HEK293 (cell line): ENCODE results near the gene SMIM38.

Experiments
- HOXC10 ChIP-seq: sonication (generic); formaldehyde crosslinking; IDR thresholded peaks from 2 replicates; pipeline ENCODE4 v1.8.1; 2023; ENCODE audit warnings: mild to moderate bottlenecking, missing genetic modification reagents
- IKZF3 ChIP-seq: fragments of 450-650 bp; IDR thresholded peaks from 2 replicates; pipeline ENCODE4 v1.5.0; 2018; ENCODE audit warnings: missing biosample characterization, mild to moderate bottlenecking, missing genetic modification characterization, moderate library complexity
- TCF7L2 ChIP-seq: IDR thresholded peaks from 2 replicates; pipeline ENCODE4 v1.6.1; 2011; ENCODE audit warnings: low read depth, mild to moderate bottlenecking, inconsistent platforms, low read length, moderate library complexity, borderline replicate concordance
- ZBTB11 ChIP-seq: fragments of 450-650 bp; formaldehyde crosslinking; conservative IDR thresholded peaks from 2 replicates; pipeline ENCODE4 v1.5.1; 2016; ENCODE audit warnings: low read depth, missing biosample characterization, missing genetic modification characterization
- ZNF10 ChIP-seq: fragments of 450-650 bp; formaldehyde crosslinking; IDR thresholded peaks from 2 replicates; pipeline ENCODE4 v1.5.1; 2017; ENCODE audit warnings: missing biosample characterization, missing genetic modification characterization
- ZNF138 ChIP-seq: fragments of 450-650 bp; formaldehyde crosslinking; IDR thresholded peaks from 2 replicates; pipeline ENCODE4 v1.5.1; 2016; ENCODE audit warnings: missing biosample characterization, missing genetic modification characterization, borderline replicate concordance
- ZNF146 ChIP-seq: fragments of 450-650 bp; formaldehyde crosslinking; IDR thresholded peaks from 2 replicates; pipeline ENCODE4 v1.5.1; 2016; ENCODE audit warnings: missing biosample characterization, missing genetic modification characterization
- ZSCAN30 ChIP-seq: fragments of 450-650 bp; IDR thresholded peaks from 2 replicates; pipeline ENCODE4 v1.5.1; 2018; ENCODE audit warnings: missing biosample characterization, mild to moderate bottlenecking, missing genetic modification characterization, moderate library complexity
- TF ChIP-seq, protein P1 (sequence below): fragments of 450-650 bp; formaldehyde crosslinking; IDR thresholded peaks from 2 replicates; pipeline ENCODE4 v1.5.1; 2016; ENCODE audit warnings: missing biosample characterization, missing genetic modification characterization
- TF ChIP-seq, protein P2 (sequence below): fragments of 450-650 bp; formaldehyde crosslinking; IDR thresholded peaks from 2 replicates; pipeline ENCODE4 v1.5.1; 2016; ENCODE audit warnings: missing biosample characterization, missing genetic modification characterization
- TF ChIP-seq, protein P3 (sequence below): fragments of 450-650 bp; formaldehyde crosslinking; IDR thresholded peaks from 2 replicates; pipeline ENCODE4 v1.5.1; 2016; ENCODE audit warnings: missing biosample characterization, missing genetic modification characterization
- TF ChIP-seq, protein P4 (sequence below): fragments of 450-650 bp; formaldehyde crosslinking; IDR thresholded peaks from 2 replicates; pipeline ENCODE4 v1.5.1; 2016; ENCODE audit warnings: missing biosample characterization, missing genetic modification characterization, borderline replicate concordance

- TF ChIP-seq, protein P1, sequence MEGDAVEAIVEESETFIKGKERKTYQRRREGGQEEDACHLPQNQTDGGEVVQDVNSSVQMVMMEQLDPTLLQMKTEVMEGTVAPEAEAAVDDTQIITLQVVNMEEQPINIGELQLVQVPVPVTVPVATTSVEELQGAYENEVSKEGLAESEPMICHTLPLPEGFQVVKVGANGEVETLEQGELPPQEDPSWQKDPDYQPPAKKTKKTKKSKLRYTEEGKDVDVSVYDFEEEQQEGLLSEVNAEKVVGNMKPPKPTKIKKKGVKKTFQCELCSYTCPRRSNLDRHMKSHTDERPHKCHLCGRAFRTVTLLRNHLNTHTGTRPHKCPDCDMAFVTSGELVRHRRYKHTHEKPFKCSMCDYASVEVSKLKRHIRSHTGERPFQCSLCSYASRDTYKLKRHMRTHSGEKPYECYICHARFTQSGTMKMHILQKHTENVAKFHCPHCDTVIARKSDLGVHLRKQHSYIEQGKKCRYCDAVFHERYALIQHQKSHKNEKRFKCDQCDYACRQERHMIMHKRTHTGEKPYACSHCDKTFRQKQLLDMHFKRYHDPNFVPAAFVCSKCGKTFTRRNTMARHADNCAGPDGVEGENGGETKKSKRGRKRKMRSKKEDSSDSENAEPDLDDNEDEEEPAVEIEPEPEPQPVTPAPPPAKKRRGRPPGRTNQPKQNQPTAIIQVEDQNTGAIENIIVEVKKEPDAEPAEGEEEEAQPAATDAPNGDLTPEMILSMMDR (tag by site-specific recombination), result no peak
- TF ChIP-seq, protein P2, sequence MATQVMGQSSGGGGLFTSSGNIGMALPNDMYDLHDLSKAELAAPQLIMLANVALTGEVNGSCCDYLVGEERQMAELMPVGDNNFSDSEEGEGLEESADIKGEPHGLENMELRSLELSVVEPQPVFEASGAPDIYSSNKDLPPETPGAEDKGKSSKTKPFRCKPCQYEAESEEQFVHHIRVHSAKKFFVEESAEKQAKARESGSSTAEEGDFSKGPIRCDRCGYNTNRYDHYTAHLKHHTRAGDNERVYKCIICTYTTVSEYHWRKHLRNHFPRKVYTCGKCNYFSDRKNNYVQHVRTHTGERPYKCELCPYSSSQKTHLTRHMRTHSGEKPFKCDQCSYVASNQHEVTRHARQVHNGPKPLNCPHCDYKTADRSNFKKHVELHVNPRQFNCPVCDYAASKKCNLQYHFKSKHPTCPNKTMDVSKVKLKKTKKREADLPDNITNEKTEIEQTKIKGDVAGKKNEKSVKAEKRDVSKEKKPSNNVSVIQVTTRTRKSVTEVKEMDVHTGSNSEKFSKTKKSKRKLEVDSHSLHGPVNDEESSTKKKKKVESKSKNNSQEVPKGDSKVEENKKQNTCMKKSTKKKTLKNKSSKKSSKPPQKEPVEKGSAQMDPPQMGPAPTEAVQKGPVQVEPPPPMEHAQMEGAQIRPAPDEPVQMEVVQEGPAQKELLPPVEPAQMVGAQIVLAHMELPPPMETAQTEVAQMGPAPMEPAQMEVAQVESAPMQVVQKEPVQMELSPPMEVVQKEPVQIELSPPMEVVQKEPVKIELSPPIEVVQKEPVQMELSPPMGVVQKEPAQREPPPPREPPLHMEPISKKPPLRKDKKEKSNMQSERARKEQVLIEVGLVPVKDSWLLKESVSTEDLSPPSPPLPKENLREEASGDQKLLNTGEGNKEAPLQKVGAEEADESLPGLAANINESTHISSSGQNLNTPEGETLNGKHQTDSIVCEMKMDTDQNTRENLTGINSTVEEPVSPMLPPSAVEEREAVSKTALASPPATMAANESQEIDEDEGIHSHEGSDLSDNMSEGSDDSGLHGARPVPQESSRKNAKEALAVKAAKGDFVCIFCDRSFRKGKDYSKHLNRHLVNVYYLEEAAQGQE (tag by site-specific recombination), result no peak
- TF ChIP-seq IKZF3 (tag by site-specific recombination) (no peak), ZNF138 (no peak), ZSCAN30 (tag by site-specific recombination) (no peak), ZBTB11 (tag by site-specific recombination) (no peak), HOXC10 (CRISPR knock-in tag) (no peak), TCF7L2 (no peak), ZNF10 (tag by site-specific recombination) (no peak), ZNF146 (no peak)
- TF ChIP-seq, protein P3, sequence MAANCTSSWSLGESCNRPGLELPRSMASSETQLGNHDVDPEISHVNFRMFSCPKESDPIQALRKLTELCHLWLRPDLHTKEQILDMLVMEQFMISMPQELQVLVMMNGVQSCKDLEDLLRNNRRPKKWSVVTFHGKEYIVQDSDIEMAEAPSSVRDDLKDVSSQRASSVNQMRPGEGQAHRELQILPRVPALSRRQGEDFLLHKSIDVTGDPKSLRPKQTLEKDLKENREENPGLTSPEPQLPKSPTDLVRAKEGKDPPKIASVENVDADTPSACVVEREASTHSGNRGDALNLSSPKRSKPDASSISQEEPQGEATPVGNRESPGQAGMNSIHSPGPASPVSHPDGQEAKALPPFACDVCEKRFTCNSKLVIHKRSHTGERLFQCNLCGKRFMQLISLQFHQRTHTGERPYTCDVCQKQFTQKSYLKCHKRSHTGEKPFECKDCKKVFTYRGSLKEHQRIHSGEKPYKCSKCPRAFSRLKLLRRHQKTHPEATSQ (tag by site-specific recombination), result no peak
- TF ChIP-seq, protein P4, sequence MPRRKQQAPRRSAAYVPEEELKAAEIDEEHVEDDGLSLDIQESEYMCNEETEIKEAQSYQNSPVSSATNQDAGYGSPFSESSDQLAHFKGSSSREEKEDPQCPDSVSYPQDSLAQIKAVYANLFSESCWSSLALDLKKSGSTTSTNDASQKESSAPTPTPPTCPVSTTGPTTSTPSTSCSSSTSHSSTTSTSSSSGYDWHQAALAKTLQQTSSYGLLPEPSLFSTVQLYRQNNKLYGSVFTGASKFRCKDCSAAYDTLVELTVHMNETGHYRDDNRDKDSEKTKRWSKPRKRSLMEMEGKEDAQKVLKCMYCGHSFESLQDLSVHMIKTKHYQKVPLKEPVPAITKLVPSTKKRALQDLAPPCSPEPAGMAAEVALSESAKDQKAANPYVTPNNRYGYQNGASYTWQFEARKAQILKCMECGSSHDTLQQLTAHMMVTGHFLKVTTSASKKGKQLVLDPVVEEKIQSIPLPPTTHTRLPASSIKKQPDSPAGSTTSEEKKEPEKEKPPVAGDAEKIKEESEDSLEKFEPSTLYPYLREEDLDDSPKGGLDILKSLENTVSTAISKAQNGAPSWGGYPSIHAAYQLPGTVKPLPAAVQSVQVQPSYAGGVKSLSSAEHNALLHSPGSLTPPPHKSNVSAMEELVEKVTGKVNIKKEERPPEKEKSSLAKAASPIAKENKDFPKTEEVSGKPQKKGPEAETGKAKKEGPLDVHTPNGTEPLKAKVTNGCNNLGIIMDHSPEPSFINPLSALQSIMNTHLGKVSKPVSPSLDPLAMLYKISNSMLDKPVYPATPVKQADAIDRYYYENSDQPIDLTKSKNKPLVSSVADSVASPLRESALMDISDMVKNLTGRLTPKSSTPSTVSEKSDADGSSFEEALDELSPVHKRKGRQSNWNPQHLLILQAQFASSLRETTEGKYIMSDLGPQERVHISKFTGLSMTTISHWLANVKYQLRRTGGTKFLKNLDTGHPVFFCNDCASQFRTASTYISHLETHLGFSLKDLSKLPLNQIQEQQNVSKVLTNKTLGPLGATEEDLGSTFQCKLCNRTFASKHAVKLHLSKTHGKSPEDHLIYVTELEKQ (tag by site-specific recombination), result no peak
Measured at GRCh38 chr11:69183613-69184012, 27.9 kb downstream of the SMIM38 start.
